BJ (cell line): Measurements from ENCODE around the gene DRD2. TPM values are rescaled to one million over a fixed set of nuclear protein-coding genes. Genes with fewer than 3 reads are reported as not detected.

ENCODE experiments used
- CTCF ChIA-PET: fragments of 350-600 bp; formaldehyde crosslinking; extraction: SDS; loops from one replicate; lab custom pipeline; 2021; ENCODE audit warnings: antibody characterized with exemption, inconsistent platforms; lab: Yijun Ruan, JAX
- POLR2A ChIA-PET: fragments of 300-600 bp; sonication (Branson Sonifier 250); formaldehyde crosslinking; extraction: SDS; loops from one replicate; lab custom pipeline; 2021; ENCODE audit warnings: antibody characterized with exemption; lab: Charles Lee
- DNase-seq: peaks from one replicate; pipeline ENCODE4 v3.0.0-alpha.2; 2011; ENCODE audit warnings: low read depth
- H3K27me3 ChIP-seq: 2 replicates; pipeline ENCODE4 v1.6.0; 2011; ENCODE audit warnings: low read length; ENCODE audit not compliant: control insufficient read depth, insufficient read depth
- H3K36me3 ChIP-seq: 2 replicates; pipeline ENCODE4 v1.5.1; 2011; ENCODE audit warnings: low read length; ENCODE audit not compliant: control insufficient read depth, insufficient read depth
- H3K4me3 ChIP-seq: 2 replicates; pipeline ENCODE4 v1.5.1; 2011; ENCODE audit warnings: low read depth, mild to moderate bottlenecking, control low read depth, low read length
- polyA plus RNA-seq: library from polyadenylated mRNA; depleted of rRNA; stranded (reverse); fragments of >200 nt; gene quantifications from 2 replicates; pipeline ENCODE4 v1.2.3, GENCODE V29; 2011
- TF ChIP-seq, protein P1 (sequence below): IDR thresholded peaks from 2 replicates; pipeline ENCODE4 v1.5.1; 2011; ENCODE audit warnings: low read depth, mild to moderate bottlenecking, control low read depth, inconsistent platforms, low read length, moderate library complexity; ENCODE audit not compliant: insufficient read depth

DRD2 gene
- polyA plus RNA-seq, 1 experiment: not detected

DNA sequence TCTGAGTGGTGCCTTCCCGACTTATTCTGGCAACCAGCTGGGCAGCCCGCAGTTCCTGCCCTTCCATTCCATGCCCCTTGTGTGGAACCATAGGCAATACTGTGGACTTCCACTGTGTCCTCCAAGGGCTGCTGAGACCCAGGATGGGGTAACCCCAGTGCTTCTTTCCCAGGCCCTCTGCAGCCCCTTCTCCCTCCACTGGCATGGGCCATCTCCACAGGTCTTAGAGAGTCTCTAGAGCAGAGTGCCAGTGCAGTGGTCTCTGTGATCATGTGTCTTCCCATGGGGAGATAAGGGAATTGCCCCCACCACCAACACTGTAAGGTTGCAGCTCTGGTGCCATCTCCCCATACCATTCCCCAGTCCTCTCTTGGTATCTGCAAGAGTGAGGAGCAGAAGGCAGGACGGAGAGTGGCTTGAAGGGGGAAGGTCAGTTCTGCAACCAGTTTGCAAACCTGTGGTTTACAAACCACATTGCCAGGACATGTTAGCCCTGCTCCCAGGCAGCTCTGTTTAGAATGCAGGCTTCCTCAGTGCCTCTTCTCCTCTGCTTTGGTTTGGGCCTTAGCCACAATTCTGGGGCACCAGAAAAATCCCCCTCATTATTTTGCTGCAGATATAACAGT lies 20.9 kb upstream of the DRD2 start:
- Histone ChIP-seq H3K4me3 (no peak overlapping the region), H3K27me3 (no peaks in the 10 kb centered on the region), H3K36me3 (no peaks in the 10 kb centered on the region)
- DNase-seq: no peak
- ChIA-PET CTCF (no interaction called here), POLR2A (no interaction called here)
- TF ChIP-seq, protein P1, sequence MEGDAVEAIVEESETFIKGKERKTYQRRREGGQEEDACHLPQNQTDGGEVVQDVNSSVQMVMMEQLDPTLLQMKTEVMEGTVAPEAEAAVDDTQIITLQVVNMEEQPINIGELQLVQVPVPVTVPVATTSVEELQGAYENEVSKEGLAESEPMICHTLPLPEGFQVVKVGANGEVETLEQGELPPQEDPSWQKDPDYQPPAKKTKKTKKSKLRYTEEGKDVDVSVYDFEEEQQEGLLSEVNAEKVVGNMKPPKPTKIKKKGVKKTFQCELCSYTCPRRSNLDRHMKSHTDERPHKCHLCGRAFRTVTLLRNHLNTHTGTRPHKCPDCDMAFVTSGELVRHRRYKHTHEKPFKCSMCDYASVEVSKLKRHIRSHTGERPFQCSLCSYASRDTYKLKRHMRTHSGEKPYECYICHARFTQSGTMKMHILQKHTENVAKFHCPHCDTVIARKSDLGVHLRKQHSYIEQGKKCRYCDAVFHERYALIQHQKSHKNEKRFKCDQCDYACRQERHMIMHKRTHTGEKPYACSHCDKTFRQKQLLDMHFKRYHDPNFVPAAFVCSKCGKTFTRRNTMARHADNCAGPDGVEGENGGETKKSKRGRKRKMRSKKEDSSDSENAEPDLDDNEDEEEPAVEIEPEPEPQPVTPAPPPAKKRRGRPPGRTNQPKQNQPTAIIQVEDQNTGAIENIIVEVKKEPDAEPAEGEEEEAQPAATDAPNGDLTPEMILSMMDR: no peak

DNA sequence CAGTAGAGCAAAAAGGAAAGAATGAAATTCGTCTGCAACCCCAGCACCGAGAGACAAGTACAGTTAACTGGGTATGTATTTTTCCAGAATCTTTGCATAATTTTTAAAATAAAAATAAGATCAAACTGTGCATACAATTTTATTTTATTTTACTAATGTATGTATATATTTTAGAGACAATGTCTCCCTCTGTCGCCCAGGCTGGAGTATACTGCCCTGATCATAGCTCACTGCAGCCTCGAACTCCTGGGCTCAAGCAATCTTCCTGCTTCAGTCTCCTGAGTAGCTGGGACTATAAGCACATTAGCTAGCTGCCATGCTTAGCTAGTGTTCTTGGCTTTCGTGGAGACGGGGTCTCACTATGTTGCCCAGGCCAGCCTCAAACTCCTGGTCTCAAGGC lies 18.8 kb upstream of the DRD2 start:
- Histone ChIP-seq H3K36me3 (no peaks in the 10 kb centered on the region), H3K27me3 (no peaks in the 10 kb centered on the region), H3K4me3 (no peak overlapping the region)
- POLR2A ChIA-PET: no interaction called here
- TF ChIP-seq, protein P1: no peak
- no peak for DNase-seq
- CTCF ChIA-PET: interaction anchor here (1.1 kb wide), 1 partner anchor 10 kb away, joined by 4 read pairs; no protein-coding TSS in a partner anchor

DNA sequence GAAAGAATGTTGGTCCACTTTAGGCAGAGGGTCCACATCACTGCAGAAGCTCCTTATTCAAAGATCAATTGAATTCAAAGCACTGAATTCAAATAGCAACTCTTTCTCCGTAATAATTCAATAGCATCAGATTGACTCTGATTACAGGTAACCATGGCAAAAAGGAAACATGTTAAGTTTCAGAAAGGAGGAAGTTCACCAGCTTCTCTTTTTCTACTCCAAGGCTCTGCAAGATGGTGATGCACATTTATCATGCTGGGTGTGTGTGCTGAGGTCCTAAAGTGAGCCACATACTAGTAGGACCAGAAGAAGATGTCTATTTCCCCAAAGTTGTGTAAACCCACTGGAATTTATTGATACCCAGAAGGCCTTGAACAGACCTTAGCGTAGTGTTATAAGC lies 18.0 kb upstream of the DRD2 start:
- Histone ChIP-seq H3K36me3 (no peaks in the 10 kb centered on the region), H3K4me3 (no peak overlapping the region), H3K27me3 (no peaks in the 10 kb centered on the region)
- POLR2A ChIA-PET: no interaction called here
- DNase-seq: no peak
- CTCF ChIA-PET: interaction anchor here (1.1 kb wide), 1 partner anchor 11 kb away, joined by 4 read pairs; no protein-coding TSS in a partner anchor
- TF ChIP-seq, protein P1: no peak

DNA sequence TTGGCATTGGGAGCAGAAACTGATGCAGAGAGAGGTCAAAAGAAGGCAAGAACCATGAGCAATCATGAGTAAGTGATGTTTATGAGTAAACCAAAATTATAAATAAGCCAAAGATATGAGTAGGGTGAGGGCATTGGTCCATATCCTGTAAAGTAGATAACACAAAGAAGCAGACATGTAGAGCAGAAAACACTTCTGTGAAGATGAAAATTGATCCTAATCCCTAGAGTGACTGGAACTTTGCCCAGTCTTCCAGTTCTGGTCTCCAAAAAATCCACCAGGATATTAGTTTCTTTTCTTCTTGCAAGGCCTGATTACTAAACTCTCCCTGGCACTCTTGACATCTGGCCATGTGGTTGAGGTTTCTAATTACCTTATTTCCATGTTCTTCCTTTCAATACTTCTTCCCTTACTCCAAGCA lies 13.7 kb upstream of the DRD2 start:
- CTCF ChIA-PET: no interaction called here
- Histone ChIP-seq H3K4me3 (no peak overlapping the region), H3K27me3 (no peaks in the 10 kb centered on the region), H3K36me3 (no peaks in the 10 kb centered on the region)
- TF ChIP-seq, protein P1: no peak
- no peak for DNase-seq
- POLR2A ChIA-PET: no interaction called here

DNA sequence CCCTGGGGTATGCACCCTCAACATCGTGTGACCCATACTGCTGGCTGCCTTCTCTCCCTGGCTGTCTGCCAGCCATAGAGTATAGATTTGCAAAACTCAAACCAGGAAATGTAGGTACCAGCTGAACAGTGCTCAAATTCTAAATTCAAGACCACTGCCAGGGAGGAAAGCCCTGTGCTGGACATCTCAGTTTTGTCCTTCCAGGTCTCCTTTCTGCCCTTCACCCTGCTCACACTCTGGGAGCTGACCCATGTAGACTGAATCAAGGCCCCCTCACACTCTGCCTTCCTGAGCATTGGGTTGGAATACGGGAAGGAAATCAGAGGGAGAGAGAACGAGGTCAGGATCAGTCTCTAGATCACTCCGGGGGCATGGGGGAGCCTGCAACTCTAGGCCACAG lies 12.4 kb upstream of the DRD2 start:
- no peaks in the 10 kb centered on the region for H3K36me3 ChIP-seq
- H3K4me3 ChIP-seq: no peak overlapping the region
- no peaks in the 10 kb centered on the region for H3K27me3 ChIP-seq
- ChIA-PET CTCF (no interaction called here), POLR2A (no interaction called here)
- no peak for DNase-seq
- TF ChIP-seq, protein P1: no peak
